Lung (tissue), 12 donors: ENCODE measurements around the gene ITPKB. TPM values are rescaled to one million over a fixed set of nuclear protein-coding genes. Genes with fewer than 3 reads are reported as not detected.

Source experiments
- ATAC-seq: fragments of 200-7000 bp; cut with Tn5 transposase; one replicate; pipeline ENCODE4 v1.9.1; 2020; ENCODE audit warnings: moderate number of reproducible peaks; ENCODE audit not compliant: insufficient read depth, low FRiP score
- DNase-seq, 3 donors: peaks; one replicate each; pipeline ENCODE4 v3.0.0-alpha.2; 2013 to 2017
- H3K27ac ChIP-seq, 2 donors: one replicate each; pipeline ENCODE4 v1.5.1; 2013; ENCODE audit warnings: mild to moderate bottlenecking in 2 of 2, moderate library complexity in 2 of 2, control low read depth in 1 of 2, inconsistent platforms in 1 of 2, low read depth in 1 of 2, low read length in 1 of 2
- H3K27me3 ChIP-seq, 3 donors: one replicate each; pipeline ENCODE4 v1.5.1; 2013; ENCODE audit warnings: low read length in 2 of 3; ENCODE audit not compliant: control insufficient read depth in 3 of 3, insufficient read depth in 3 of 3
- H3K36me3 ChIP-seq, 4 donors: one replicate each; pipeline ENCODE4 v1.5.1; 2013; ENCODE audit warnings: low read length in 4 of 4, mild to moderate bottlenecking in 1 of 4, moderate library complexity in 1 of 4; ENCODE audit not compliant: control insufficient read depth in 4 of 4, insufficient read depth in 4 of 4
- H3K4me1 ChIP-seq, 5 donors: one replicate each; pipeline ENCODE4 v1.5.1; 2013; ENCODE audit warnings: low read length in 5 of 5, mild to moderate bottlenecking in 2 of 5, moderate library complexity in 1 of 5; ENCODE audit not compliant: control insufficient read depth in 5 of 5, insufficient read depth in 5 of 5
- H3K4me3 ChIP-seq: one replicate; pipeline ENCODE4 v1.5.1; 2013; ENCODE audit warnings: mild to moderate bottlenecking, control low read depth, moderate library complexity
- H3K9ac ChIP-seq, 2 donors: one replicate each; pipeline ENCODE4 v1.5.1; 2013; ENCODE audit warnings: low read length in 2 of 2, control low read depth in 1 of 2; ENCODE audit not compliant: insufficient read depth in 1 of 2
- H3K9me3 ChIP-seq, 4 donors: one replicate each; pipeline ENCODE4 v1.5.1; 2013; ENCODE audit warnings: low read length in 3 of 4, mild to moderate bottlenecking in 1 of 4, moderate library complexity in 1 of 4; ENCODE audit not compliant: control insufficient read depth in 4 of 4, insufficient read depth in 3 of 4
- CTCF ChIP-seq: IDR thresholded peaks from 2 replicates; pipeline ENCODE4 v1.5.1; 2012; ENCODE audit warnings: mild to moderate bottlenecking; ENCODE audit errors: control extremely low read depth, extremely low read depth
- WGBS, 2 donors: extraction: QIAGEN DNeasy Blood & Tissue Kit; methylation state at CpG; one replicate each; pipeline ENCODE4 v1.1.7; 2013; 5-methylcytosine and 5-hydroxymethylcytosine counted together
- polyA plus RNA-seq, 2 donors: library from polyadenylated mRNA; stranded (reverse); fragments of 200-250 nt; gene quantifications; one replicate each; pipeline ENCODE4 v1.2.1, GENCODE V29; 2013
- total RNA-seq, 2 donors: library from RNA; depleted of rRNA in 1 of 2; stranded (reverse); fragments of >200 nt in 1 of 2; gene quantifications; one replicate each; pipeline ENCODE4 v1.2.1, GENCODE V29; 2014 to 2021
- donor health status: control.
- donor health status: control.
- donor health status: Bipolar disorder and iron deficiency.
- donor health status: healthy.
- donor health status: DM: yes; HTN: yes; CAD: no.

The ITPKB gene
- total and polyA plus RNA-seq, 4 donors: 9.9 to 46.6 (median 28.1) TPM

DNA sequence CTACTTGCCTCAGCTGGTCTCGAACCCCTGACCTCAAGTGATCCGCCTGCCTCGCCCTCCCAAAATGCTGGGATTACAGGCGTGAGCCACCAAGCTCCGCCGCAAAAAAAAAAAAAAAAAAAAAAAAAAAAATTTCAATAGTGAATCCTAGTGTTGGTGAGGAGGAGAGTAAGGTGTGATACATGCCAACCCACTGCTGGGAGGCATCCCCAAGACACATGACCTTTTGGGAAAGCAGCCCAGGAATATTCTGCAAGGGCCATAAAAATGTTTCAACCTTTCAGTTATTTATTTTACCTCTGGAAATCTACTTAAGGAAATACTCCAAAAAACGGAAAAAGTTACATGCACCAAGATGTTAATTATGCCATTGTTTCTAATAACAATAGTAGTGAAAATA, 69.0 kb downstream of the ITPKB start:
- Histone ChIP-seq H3K27me3 (no peaks in the 10 kb centered on the region), H3K4me1 (peaks cover 0 to 29% (median 0%) of the 10 kb centered on the region in 5 donors), H3K9me3 (no peaks in the 10 kb centered on the region), H3K9ac (no peak overlapping the region), H3K27ac (no peak overlapping the region), H3K36me3 (peaks cover 0 to 6% (median 0%) of the 10 kb centered on the region in 4 donors), H3K4me3 (no peak overlapping the region)
- ATAC-seq (no peak), DNase-seq (no peak)
- 88 to 91% methylated on average over 7 of the region's 7 CpGs for WGBS, 2 donors
- no peak for TF ChIP-seq CTCF

- Histone ChIP-seq H3K4me3 (no peak overlapping the region), H3K4me1 (peaks cover 9 to 40% (median 11%) of the 10 kb centered on the region in 5 donors), H3K9ac (no peak overlapping the region), H3K27ac (no peak overlapping the region), H3K36me3 (peaks cover 0 to 6% (median 0%) of the 10 kb centered on the region in 4 donors), H3K27me3 (no peaks in the 10 kb centered on the region), H3K9me3 (no peaks in the 10 kb centered on the region)
- DNase-seq (no peak), ATAC-seq (no peak)
- TF ChIP-seq CTCF: no peak
- WGBS, 2 donors: 81 to 86% methylated on average over 5 of the region's 5 CpGs
Observed at GRCh38 chr1:226668173-226668560, 70.9 kb downstream of the ITPKB start.

DNA sequence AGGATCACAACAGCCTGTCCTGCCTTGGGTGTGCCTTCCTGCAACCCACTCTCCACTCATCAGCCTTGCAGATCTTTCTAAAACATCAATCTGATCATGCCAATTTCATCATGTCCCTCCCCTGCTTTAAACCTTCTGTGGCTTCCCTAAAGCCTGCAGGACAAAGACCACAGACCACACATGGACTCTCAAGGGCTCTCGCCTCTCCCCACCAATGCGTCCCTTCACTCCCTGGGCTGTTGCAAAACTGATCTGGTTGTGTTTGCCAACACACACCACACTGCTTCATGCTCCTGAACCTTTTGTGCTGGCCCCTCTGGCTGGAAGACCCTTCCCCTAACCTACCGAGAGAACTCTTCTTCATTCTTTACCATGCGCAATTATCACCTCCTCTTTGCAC, 72.4 kb downstream of the ITPKB start:
- 62 to 81% methylated on average over 4 of the region's 4 CpGs for WGBS, 2 donors
- peak overlapping the region in 1 of 2 donors; percentile 30 for H3K27ac ChIP-seq

More for the DNA sequence above, 72.4 kb downstream of the ITPKB start:
- Histone ChIP-seq H3K4me1 (peaks cover 11 to 42% (median 26%) of the 10 kb centered on the region in 5 donors), H3K9me3 (no peaks in the 10 kb centered on the region), H3K36me3 (peaks cover 0 to 4% (median 0%) of the 10 kb centered on the region in 4 donors), H3K9ac (no peak overlapping the region), H3K4me3 (no peak overlapping the region), H3K27me3 (no peaks in the 10 kb centered on the region)
- no peak for ATAC-seq
- TF ChIP-seq CTCF: no peak
- DNase-seq: no peak
